Neural cell (in vitro differentiated cells): ENCODE measurements around the gene MED13L.

ENCODE experiments used
- CTCF ChIP-seq: fragments of 450-650 bp; IDR thresholded peaks from 2 replicates; pipeline ENCODE4 v1.5.1; 2014; ENCODE audit warnings: antibody characterized with exemption, mild to moderate bottlenecking, moderate library complexity; ENCODE audit not compliant: poor library complexity, severe bottlenecking
- EP300 ChIP-seq: fragments of 450-650 bp; conservative IDR thresholded peaks from 2 replicates; pipeline ENCODE4 v1.6.1; 2014; ENCODE audit warnings: antibody characterized with exemption, mild to moderate bottlenecking, moderate library complexity; ENCODE audit not compliant: poor library complexity, severe bottlenecking
- EZH2 ChIP-seq: fragments of 200-600, 300-800 bp; shearing (Covaris generic), sonication (generic); IDR thresholded peaks from 2 replicates; pipeline ENCODE4 v1.6.1; 2014; ENCODE audit warnings: antibody characterized with exemption, low read length, borderline replicate concordance, mild to moderate bottlenecking; ENCODE audit not compliant: insufficient read depth, poor library complexity, severe bottlenecking
- MXI1 ChIP-seq: fragments of 450-650 bp; conservative IDR thresholded peaks from 2 replicates; pipeline ENCODE4 v1.6.1; 2014; ENCODE audit warnings: antibody characterized with exemption, mild to moderate bottlenecking; ENCODE audit not compliant: poor library complexity, severe bottlenecking
- POLR2AphosphoS5 ChIP-seq: IDR thresholded peaks from 2 replicates; pipeline ENCODE4 v1.6.1; 2012
- REST ChIP-seq: IDR thresholded peaks from 2 replicates; pipeline ENCODE4 v1.6.1; 2012; ENCODE audit warnings: borderline replicate concordance

GRCh38 chr12:115960868-115961802 is 316.4 kb downstream of the MED13L start:
- TF ChIP-seq EP300 (no peak), EZH2 (no peak), CTCF (no peak), MXI1 (no peak), REST (no peak), POLR2AphosphoS5 (no peak)
